ENCODE measurements around the gene ABHD14A. TPM values are rescaled to one million over a fixed set of nuclear protein-coding genes. Genes with fewer than 3 reads are reported as not detected.
A peak's percentile ranks its signal among the peaks of the same experiment; 100 is the strongest.

The ABHD14A gene
- total and polyA plus RNA-seq, 8 donors, result 7.0 to 20.8 (median 15.4) TPM; not detected in 2

- Histone ChIP-seq H3K4me1 (peaks cover 18 to 49% (median 34%) of the 10 kb centered on the region in 4 donors), H3K9me3 (no peaks in the 10 kb centered on the region), H3K27ac (peak within 1 kb of the TSS; percentile 80 to 91 (median 90)), H3K36me3 (peaks cover 29 to 41% (median 40%) of the 10 kb centered on the region in 4 donors), H3K4me3 (peak within 1 kb of the TSS; percentile 76 to 93 (median 80)), H3K27me3 (peaks cover 0 to 7% (median 0%) of the 10 kb centered on the region in 3 donors)
- WGBS, 5 donors, result 0% methylated on average over 17 to 40 of the region's 40 CpGs
- TF ChIP-seq CTCF (IDR thresholded peaks at IDR 0.05), result peak in 3 of 7 experiments; percentile 37 to 77 (median 47)
- TF ChIP-seq EP300 (IDR thresholded peaks at IDR 0.05), result no peak
- TF ChIP-seq POLR2AphosphoS5 (IDR thresholded peaks at IDR 0.05), result peak; percentile 75 to 97 (median 81)
- TF ChIP-seq POLR2A (IDR thresholded peaks at IDR 0.05), result no peak
- intact Hi-C loops (cut with DNase I; ENCODE audit: low total_unique reads), result no loop called here
- DNase-seq, result peak; percentile 93 to 98
These were observed 20.7 kb downstream of the ABHD14A start, which contains the start of gene RPL29 for GRCh38 chr3:51995346-51996163. Gene RPL29 (minus strand): TSS chr3:51995895. CDS start chr3:51995461, 434 bp downstream.

GRCh38 chr3:51997172-51997571, 22.3 kb downstream of the ABHD14A start:
- H3K27me3 ChIP-seq, result peaks cover 0 to 7% (median 0%) of the 10 kb centered on the region in 3 donors
- peaks cover 24 to 44% (median 38%) of the 10 kb centered on the region in 4 donors for H3K4me1 ChIP-seq
- H3K4me3 ChIP-seq, result no peak overlapping the region
- peaks cover 26 to 30% (median 28%) of the 10 kb centered on the region in 4 donors for H3K36me3 ChIP-seq
- H3K9me3 ChIP-seq, result no peaks in the 10 kb centered on the region
- 52 to 67% (median 64%) methylated on average over 2 of the region's 2 CpGs for WGBS, 5 donors
- no peak for DNase-seq
- intact Hi-C loops (cut with DNase I; ENCODE audit: low total_unique reads), result no loop called here
- no peak for TF ChIP-seq POLR2A (IDR thresholded peaks at IDR 0.05)
- TF ChIP-seq EP300 (IDR thresholded peaks at IDR 0.05), result no peak
- no peak for TF ChIP-seq POLR2AphosphoS5 (IDR thresholded peaks at IDR 0.05)
- no peak for TF ChIP-seq CTCF (IDR thresholded peaks at IDR 0.05)
- no peak overlapping the region for H3K27ac ChIP-seq

GRCh38 chr3:51997935-51998596, 23.2 kb downstream of the ABHD14A start:
- Histone ChIP-seq H3K36me3 (peaks cover 18 to 21% (median 19%) of the 10 kb centered on the region in 4 donors), H3K27ac (no peak overlapping the region), H3K4me1 (peaks cover 24 to 38% (median 32%) of the 10 kb centered on the region in 4 donors), H3K27me3 (peaks cover 0 to 7% (median 0%) of the 10 kb centered on the region in 3 donors), H3K4me3 (no peak overlapping the region), H3K9me3 (no peaks in the 10 kb centered on the region)
- 44 to 55% (median 48%) methylated on average over 7 of the region's 7 CpGs for WGBS, 5 donors
- TF ChIP-seq EP300 (IDR thresholded peaks at IDR 0.05), result no peak
- no peak for TF ChIP-seq POLR2A (IDR thresholded peaks at IDR 0.05)
- no peak for TF ChIP-seq CTCF (IDR thresholded peaks at IDR 0.05)
- peak in 1 of 3 donors; percentile 32 for TF ChIP-seq POLR2AphosphoS5 (IDR thresholded peaks at IDR 0.05)
- peak in 1 of 2 donors; percentile 55 for DNase-seq
- intact Hi-C loops (cut with DNase I; ENCODE audit: low total_unique reads), result no loop called here

GRCh38 chr3:51998774-51999173, 23.9 kb downstream of the ABHD14A start:
- intact Hi-C loops (cut with DNase I; ENCODE audit: low total_unique reads), result no loop called here
- H3K27me3 ChIP-seq, result peaks cover 0 to 7% (median 0%) of the 10 kb centered on the region in 3 donors
- H3K27ac ChIP-seq, result no peak overlapping the region
- 73 to 83% (median 81%) methylated on average over 7 of the region's 7 CpGs for WGBS, 5 donors
- no peak for DNase-seq
- H3K9me3 ChIP-seq, result no peaks in the 10 kb centered on the region
- no peak overlapping the region for H3K4me3 ChIP-seq
- H3K36me3 ChIP-seq, result peaks cover 11 to 14% (median 12%) of the 10 kb centered on the region in 4 donors
- TF ChIP-seq CTCF (IDR thresholded peaks at IDR 0.05), result no peak
- no peak for TF ChIP-seq POLR2AphosphoS5 (IDR thresholded peaks at IDR 0.05)
- no peak for TF ChIP-seq POLR2A (IDR thresholded peaks at IDR 0.05)
- TF ChIP-seq EP300 (IDR thresholded peaks at IDR 0.05), result no peak
- H3K4me1 ChIP-seq, result peaks cover 19 to 31% (median 25%) of the 10 kb centered on the region in 4 donors

Measured in stomach (tissue), 9 donors.